HCT116 (cell line): ENCODE results near the gene TNS3. TPM values are rescaled to one million over a fixed set of nuclear protein-coding genes. Genes with fewer than 3 reads are reported as not detected.

Experiments
- ATAC-seq: fragments of 200-7000 bp; cut with Tn5 transposase; 2 replicates; pipeline ENCODE4 v1.9.1; 2020; ENCODE audit warnings: mild to moderate bottlenecking, moderate library complexity
- BruUV-seq: library from RNA; stranded (reverse); fragments of 400-500 nt; replicated peaks from 2 replicates; lab custom pipeline; 2021; lab: Mats Ljungman, UMichigan
- CTCF ChIA-PET: fragments of 300-600 bp; sonication (Branson Sonifier 250); formaldehyde crosslinking; loops from one replicate; lab custom pipeline; 2021; ENCODE audit warnings: antibody characterized with exemption; lab: Charles Lee
- POLR2A ChIA-PET: fragments of 300-600, 350-600 bp; sonication (Branson Sonifier 250); formaldehyde crosslinking; loops from one replicate; lab custom pipeline; 2021; ENCODE audit warnings: antibody characterized with exemption; lab: Charles Lee
- RAD21 ChIA-PET, 2 experiments: fragments of 300-600 bp; sonication (Branson Sonifier 250); formaldehyde crosslinking; loops; one replicate each; lab custom pipeline; 2023; ENCODE audit warnings: low total read pairs in 2 of 2; ENCODE audit not compliant: uncharacterized antibody in 2 of 2, unreplicated experiment in 2 of 2, low non-redundant PET in 1 of 2; lab: Charles Lee
- DNase-seq: peaks from one replicate; pipeline ENCODE4 v3.0.0-alpha.2; 2010; ENCODE audit warnings: low read depth, low spot score
- H2AFZ ChIP-seq: fragments of 200-600 bp; shearing (Covaris generic), sonication (generic); 2 replicates; pipeline ENCODE4 v1.6.1; 2017; ENCODE audit warnings: low read depth, mixed run types, mixed read lengths, antibody characterized with exemption, low read length; ENCODE audit not compliant: poor library complexity, severe bottlenecking
- H3K27ac ChIP-seq: 2 replicates; pipeline ENCODE4 v1.5.1; 2012; ENCODE audit warnings: low read depth, low read length
- H3K27me3 ChIP-seq: fragments of 200-600 bp; sonication (generic); 2 replicates; pipeline ENCODE4 v1.6.1; 2016; ENCODE audit warnings: mixed run types, low read length, mixed read lengths; ENCODE audit not compliant: insufficient read depth
- H3K36me3 ChIP-seq, 2 experiments: fragments of 200-500 bp in 1 of 2; fragments of 200-600 bp in 1 of 2; sonication (Bioruptor generic) in 1 of 2; sonication (generic) in 1 of 2; 2 replicates each; pipeline versions ENCODE4 v1.5.1 to v1.6.1; 2014 to 2016; ENCODE audit warnings: low read length in 2 of 2, inconsistent platforms in 1 of 2, mixed read lengths in 1 of 2, mixed run types in 1 of 2; ENCODE audit not compliant: insufficient read depth in 2 of 2, control insufficient read depth in 1 of 2
- H3K4me1 ChIP-seq, 2 experiments: fragments of 200-600 bp in 1 of 2; sonication (generic) in 1 of 2; 2 replicates each; pipeline versions ENCODE4 v1.5.1 to v1.6.1; 2012 to 2017; ENCODE audit warnings: low read length in 2 of 2, inconsistent platforms in 1 of 2, mild to moderate bottlenecking in 1 of 2, mixed read lengths in 1 of 2, mixed run types in 1 of 2, moderate library complexity in 1 of 2; ENCODE audit not compliant: insufficient read depth in 2 of 2, control insufficient read depth in 1 of 2
- H3K4me2 ChIP-seq: fragments of 200-600 bp; sonication (generic); 2 replicates; pipeline ENCODE4 v1.6.1; 2017; ENCODE audit warnings: mixed run types, low read length, mixed read lengths
- H3K4me3 ChIP-seq, 2 experiments: fragments of 200-600 bp in 1 of 2; sonication (generic) in 1 of 2; replicated peaks in 1 of 2; 2 replicates each; pipeline ENCODE4 v1.5.1; 2011 to 2016; ENCODE audit warnings: low read length in 2 of 2, control low read depth in 1 of 2, low read depth in 1 of 2, mild to moderate bottlenecking in 1 of 2, mixed read lengths in 1 of 2, mixed run types in 1 of 2
- H3K79me2 ChIP-seq: fragments of 200-600 bp; sonication (generic); 2 replicates; pipeline ENCODE4 v1.6.1; 2017; ENCODE audit warnings: mild to moderate bottlenecking, mixed run types, low read length, moderate library complexity, mixed read lengths; ENCODE audit not compliant: insufficient read depth
- H3K9ac ChIP-seq: fragments of 200-600 bp; sonication (generic); 2 replicates; pipeline ENCODE4 v1.6.1; 2016; ENCODE audit warnings: low read length, mixed read lengths
- H3K9me2 ChIP-seq: fragments of 200-600 bp; sonication (generic), shearing (Covaris generic); 2 replicates; pipeline ENCODE4 v1.6.1; 2017; ENCODE audit warnings: mixed run types, mild to moderate bottlenecking, moderate library complexity; ENCODE audit not compliant: insufficient read depth
- H3K9me3 ChIP-seq, 2 experiments: fragments of 200-500 bp in 1 of 2; fragments of 200-600 bp in 1 of 2; sonication (Bioruptor generic) in 1 of 2; sonication (generic) in 1 of 2; 2 replicates each; pipeline ENCODE4 v1.6.1; 2014 to 2017; ENCODE audit warnings: low read length in 2 of 2, mixed read lengths in 2 of 2, inconsistent platforms in 1 of 2, low read depth in 1 of 2, mild to moderate bottlenecking in 1 of 2, mixed run types in 1 of 2, moderate library complexity in 1 of 2; ENCODE audit not compliant: control insufficient read depth in 1 of 2, insufficient read depth in 1 of 2
- H4K20me1 ChIP-seq: fragments of 200-600 bp; sonication (generic), shearing (Covaris generic); 2 replicates; pipeline ENCODE4 v1.6.1; 2017; ENCODE audit warnings: mixed run types, mild to moderate bottlenecking, moderate library complexity; ENCODE audit not compliant: insufficient read depth
- ATF3 ChIP-seq: IDR thresholded peaks from 2 replicates; pipeline ENCODE4 v1.6.1; 2012
- CBX3 ChIP-seq: IDR thresholded peaks from 2 replicates; pipeline ENCODE4 v1.6.1; 2012; ENCODE audit warnings: low read depth
- CEBPB ChIP-seq: IDR thresholded peaks from 2 replicates; pipeline ENCODE4 v1.6.1; 2012; ENCODE audit warnings: low read depth
- EGR1 ChIP-seq: IDR thresholded peaks from 2 replicates; pipeline ENCODE4 v1.6.1; 2012; ENCODE audit warnings: low read depth
- ELF1 ChIP-seq: IDR thresholded peaks from 2 replicates; pipeline ENCODE4 v1.6.1; 2012; ENCODE audit warnings: low read depth, borderline replicate concordance
- EZH2 ChIP-seq: fragments of 200-600 bp; sonication (generic); IDR thresholded peaks from 2 replicates; pipeline ENCODE4 v1.6.1; 2017; ENCODE audit warnings: antibody characterized with exemption, mixed run types
- FOSL1 ChIP-seq: IDR thresholded peaks from 2 replicates; pipeline ENCODE4 v1.6.1; 2012; ENCODE audit warnings: low read depth
- JUND ChIP-seq: IDR thresholded peaks from 2 replicates; pipeline ENCODE4 v1.6.1; 2012
- POLR2A ChIP-seq: IDR thresholded peaks from 2 replicates; pipeline ENCODE4 v1.7.0; 2011; ENCODE audit warnings: borderline replicate concordance; ENCODE audit not compliant: insufficient read depth, insufficient read length; ENCODE audit errors: extremely low read depth
- POLR2AphosphoS5 ChIP-seq: IDR thresholded peaks from 2 replicates; pipeline ENCODE4 v1.6.1; 2011; ENCODE audit warnings: mild to moderate bottlenecking, low read depth, low read length, moderate library complexity
- SRF ChIP-seq: IDR thresholded peaks from 2 replicates; pipeline ENCODE4 v1.6.1; 2012; ENCODE audit warnings: low read depth
- ZNF274 ChIP-seq: fragments of 200-500 bp; sonication (Bioruptor generic); IDR thresholded peaks from 2 replicates; pipeline ENCODE4 v1.6.1; 2014; ENCODE audit warnings: mild to moderate bottlenecking, low read depth, low read length, inconsistent platforms
- intact Hi-C: fragments of 100-400 bp; cut with micrococcal nuclease; formaldehyde crosslinking; loops from 2 replicates; pipeline ENCODE4 v1.10.0; 2022
- total RNA-seq: library from RNA; stranded (reverse); gene quantifications from one replicate; pipeline ENCODE4 v1.2.1, GENCODE V29; 2021; ENCODE audit not compliant: unreplicated experiment

The TNS3 gene
- total RNA-seq, 1 experiment from 2014 or later = 9.1 TPM

- ATAC-seq (no peak), DNase-seq (no peak)
- Histone ChIP-seq H2AFZ (no peak overlapping the region), H3K36me3 (no peaks in the 10 kb centered on the region), H3K4me3 (no peak overlapping the region), H3K9ac (no peak overlapping the region), H3K79me2 (no peaks in the 10 kb centered on the region), H3K4me2 (no peak overlapping the region), H3K9me3 (no peaks in the 10 kb centered on the region), H3K4me1 (peaks cover 0 to 4% of the 10 kb centered on the region in 2 experiments; a peak in 1 of 4 replicates), H4K20me1 (no peaks in the 10 kb centered on the region; the same call in 1 of the 2 replicates), H3K27ac (no peak overlapping the region), H3K9me2 (no peaks in the 10 kb centered on the region), H3K27me3 (no peaks in the 10 kb centered on the region)
- intact Hi-C loops = no loop called here
- BruUV-seq = no TSS peak
- TF ChIP-seq JUND = no peak
- no peak for TF ChIP-seq FOSL1
- no peak for TF ChIP-seq EGR1
- no peak for TF ChIP-seq ATF3
- TF ChIP-seq EZH2 = no peak
- TF ChIP-seq POLR2AphosphoS5 = no peak
- no peak for TF ChIP-seq CEBPB
- no peak for TF ChIP-seq SRF
- TF ChIP-seq ZNF274 = no peak
- no peak for TF ChIP-seq POLR2A
- TF ChIP-seq CBX3 = no peak
- no peak for TF ChIP-seq ELF1
- ChIA-PET RAD21 (no interaction called here), POLR2A (no interaction called here), CTCF (no interaction called here)
These were observed 69.3 kb downstream of the TNS3 start for GRCh38 chr7:47512481-47513176.
